CD4-positive, alpha-beta T cell (primary cell): Measurements from ENCODE around the gene ANKRD36B. TPM values are rescaled to one million over a fixed set of nuclear protein-coding genes. Genes with fewer than 3 reads are reported as not detected.
"Not testable (repeated sequence)": the region's sequence is repeated elsewhere in the genome, so short reads cannot be mapped to it uniquely, and the experiment has no call there.

Experiments
- ATAC-seq: fragments of 200-7000 bp; cut with Tn5 transposase; one replicate; pipeline ENCODE4 v1.10.0; 2022; ENCODE audit warnings: mild to moderate bottlenecking; ENCODE audit not compliant: poor library complexity
- CTCF ChIA-PET: fragments of 350-600 bp; sonication (Branson Sonifier 250); formaldehyde crosslinking; loops from one replicate; lab custom pipeline; 2021; ENCODE audit warnings: antibody characterized with exemption, inconsistent platforms; lab: Charles Lee
- POLR2A ChIA-PET: fragments of 350-600 bp; sonication (Branson Sonifier 250); formaldehyde crosslinking; loops from one replicate; lab custom pipeline; 2021; ENCODE audit warnings: antibody characterized with exemption, inconsistent platforms; lab: Charles Lee
- DNase-seq, 14 experiments: peaks; one replicate each; pipeline ENCODE4 v3.0.0-alpha.2; 2013 to 2020; ENCODE audit warnings: mixed read lengths in 2 of 14
- H3K27ac ChIP-seq, 2 donors: one replicate each; pipeline versions ENCODE4 v1.5.1 to v1.7.0; 2013; ENCODE audit warnings: low read length in 2 of 2, low read depth in 1 of 2, mild to moderate bottlenecking in 1 of 2
- H3K27me3 ChIP-seq, 2 experiments: 1 replicate in 1 of 2; 2 replicates in 1 of 2; pipeline versions ENCODE4 v1.6.1 to v1.7.0; 2013; ENCODE audit warnings: low read length in 2 of 2, control low read depth in 1 of 2, mild to moderate bottlenecking in 1 of 2, moderate library complexity in 1 of 2; ENCODE audit not compliant: insufficient read depth in 2 of 2, control insufficient read depth in 1 of 2
- H3K36me3 ChIP-seq: one replicate; pipeline ENCODE4 v1.6.1; 2013; ENCODE audit warnings: low read length, control low read depth; ENCODE audit not compliant: insufficient read depth
- H3K4me1 ChIP-seq: one replicate; pipeline ENCODE4 v1.6.1; 2013; ENCODE audit warnings: low read length, control low read depth; ENCODE audit not compliant: insufficient read depth
- H3K4me3 ChIP-seq: one replicate; pipeline ENCODE4 v1.5.1; 2013; ENCODE audit warnings: mild to moderate bottlenecking, low read length, moderate library complexity
- H3K9me3 ChIP-seq, 2 experiments: 1 replicate in 1 of 2; 2 replicates in 1 of 2; pipeline versions ENCODE4 v1.6.1 to v1.7.0; 2013; ENCODE audit warnings: low read length in 2 of 2, mild to moderate bottlenecking in 2 of 2, control low read depth in 1 of 2, moderate library complexity in 1 of 2; ENCODE audit not compliant: control insufficient read depth in 1 of 2, insufficient read depth in 1 of 2
- H3K27ac Mint-ChIP-seq: one replicate; pipeline ENCODE4 v1.8.0; 2020; ENCODE audit warnings: mixed read lengths
- H3K27me3 Mint-ChIP-seq: one replicate; pipeline ENCODE4 v1.8.0; 2021; ENCODE audit warnings: mixed read lengths
- H3K36me3 Mint-ChIP-seq: one replicate; pipeline ENCODE4 v1.8.0; 2021; ENCODE audit warnings: low read depth, mixed read lengths
- H3K4me1 Mint-ChIP-seq: one replicate; pipeline ENCODE4 v1.8.0; 2021; ENCODE audit warnings: low read depth, mixed read lengths
- H3K4me3 Mint-ChIP-seq: one replicate; pipeline ENCODE4 v1.8.0; 2020; ENCODE audit warnings: mild to moderate bottlenecking, mixed read lengths
- H3K9me3 Mint-ChIP-seq: one replicate; pipeline ENCODE4 v1.8.0; 2020; ENCODE audit warnings: mixed read lengths
- intact Hi-C, 2 experiments: fragments of 100-400 bp; cut with DNase I in 1 of 2; cut with micrococcal nuclease in 1 of 2; formaldehyde crosslinking; loops; one replicate each; pipeline versions ENCODE4 v1.15.1 to v1.9.0; 2023 to 2025; cut with DNase I, micrococcal nuclease
- total RNA-seq, 174 experiments: library from RNA in 2 of 174; stranded (reverse) in 2 of 174; gene quantifications; one replicate each; pipeline ENCODE4 v1.2.3 and lab custom pipeline; 2021 to 2026
- TF ChIP-seq, protein P1 (sequence below): fragments of 200-600 bp; IDR thresholded peaks from one replicate; pipeline ENCODE4 v1.8.0; 2022; ENCODE audit warnings: antibody characterized with exemption, mild to moderate bottlenecking

The ANKRD36B gene
- total RNA-seq, 2 experiments from 2014 or later = 48.5 to 60.0 TPM

DNA sequence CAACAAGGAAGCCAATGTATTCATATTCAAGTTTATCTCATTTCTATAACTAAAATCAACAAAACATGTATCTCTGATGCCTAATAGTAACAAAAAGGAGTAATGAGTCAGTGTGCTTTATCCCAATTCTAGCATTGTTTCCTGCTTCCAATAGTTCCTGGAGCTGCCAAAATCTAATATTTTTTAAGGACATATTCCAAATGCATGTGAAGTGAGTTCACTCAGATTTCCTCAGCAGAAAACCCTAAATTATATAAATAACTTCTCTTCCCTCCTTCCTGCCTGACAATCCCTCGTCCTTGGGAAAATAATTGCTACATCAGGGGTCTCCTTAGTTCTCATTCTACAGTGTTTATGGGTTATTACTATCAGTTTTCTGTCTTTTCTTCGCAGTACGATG, 37.3 kb downstream of the ANKRD36B start:
- H3K4me1 Mint-ChIP-seq, DNase-seq, ATAC-seq, H3K4me3 ChIP-seq, H3K4me1 ChIP-seq, H3K9me3 ChIP-seq, intact Hi-C loops, H3K27me3 ChIP-seq, POLR2A ChIA-PET, H3K27ac Mint-ChIP-seq, H3K9me3 Mint-ChIP-seq, CTCF ChIA-PET, H3K4me3 Mint-ChIP-seq, H3K27ac ChIP-seq, H3K27me3 Mint-ChIP-seq: not testable (repeated sequence)
- H3K36me3 ChIP-seq = peaks cover 59% of the 10 kb centered on the region
- peaks cover 90% of the 10 kb centered on the region for H3K36me3 Mint-ChIP-seq

DNA sequence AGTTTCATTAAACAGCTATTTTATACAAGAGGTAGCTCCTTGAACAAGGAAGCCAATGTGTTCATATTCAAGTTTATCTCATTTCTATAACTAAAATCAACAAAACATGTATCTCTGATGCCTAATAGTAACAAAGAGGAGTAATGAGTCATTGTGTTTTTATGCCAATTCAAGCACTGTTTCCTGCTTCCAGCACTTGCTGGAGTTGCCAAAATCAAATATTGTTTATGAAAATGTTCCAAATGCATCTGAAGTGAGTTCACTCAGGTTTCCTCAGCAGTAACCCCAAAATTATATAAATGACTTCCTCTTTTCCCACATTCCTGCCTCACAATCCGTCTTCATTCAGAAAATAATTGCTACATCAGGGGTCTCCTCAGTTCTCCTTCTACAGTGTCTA, 39.2 kb downstream of the ANKRD36B start:
- H3K4me3 ChIP-seq, CTCF ChIA-PET, H3K27ac ChIP-seq, H3K27ac Mint-ChIP-seq, H3K4me1 Mint-ChIP-seq, DNase-seq, H3K9me3 ChIP-seq, intact Hi-C loops, H3K4me3 Mint-ChIP-seq, POLR2A ChIA-PET, H3K9me3 Mint-ChIP-seq, H3K27me3 Mint-ChIP-seq, ATAC-seq, H3K27me3 ChIP-seq, H3K4me1 ChIP-seq: not testable (repeated sequence)
- peaks cover 97% of the 10 kb centered on the region for H3K36me3 Mint-ChIP-seq
- peaks cover 61% of the 10 kb centered on the region for H3K36me3 ChIP-seq

DNA sequence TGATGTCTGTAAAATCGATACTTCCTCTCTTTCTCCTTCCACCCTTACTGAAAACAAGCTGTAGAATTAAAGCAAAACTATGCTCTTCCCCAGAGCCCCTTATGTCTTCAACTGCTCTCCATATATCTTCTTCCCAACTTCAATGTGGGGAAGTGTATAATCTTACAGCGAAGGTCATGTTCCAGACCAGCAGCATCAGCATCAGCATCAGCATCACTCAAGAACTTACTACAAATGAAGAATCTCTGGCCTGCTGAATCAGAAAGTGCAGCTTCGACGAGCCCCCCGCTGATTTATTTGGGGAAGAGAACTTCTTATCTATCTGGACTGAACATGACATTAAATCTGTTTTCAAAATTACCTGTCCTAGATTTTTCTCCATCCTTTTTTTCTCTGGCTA, 40.6 kb downstream of the ANKRD36B start:
- CTCF ChIA-PET, H3K9me3 Mint-ChIP-seq, H3K4me3 Mint-ChIP-seq, H3K4me1 ChIP-seq, DNase-seq, H3K27ac ChIP-seq, H3K27me3 ChIP-seq, ATAC-seq, H3K27ac Mint-ChIP-seq, H3K4me3 ChIP-seq, H3K4me1 Mint-ChIP-seq, H3K27me3 Mint-ChIP-seq, POLR2A ChIA-PET, H3K9me3 ChIP-seq, intact Hi-C loops: not testable (repeated sequence)
- H3K36me3 ChIP-seq = peaks cover 58% of the 10 kb centered on the region
- H3K36me3 Mint-ChIP-seq = peaks cover 90% of the 10 kb centered on the region

DNA sequence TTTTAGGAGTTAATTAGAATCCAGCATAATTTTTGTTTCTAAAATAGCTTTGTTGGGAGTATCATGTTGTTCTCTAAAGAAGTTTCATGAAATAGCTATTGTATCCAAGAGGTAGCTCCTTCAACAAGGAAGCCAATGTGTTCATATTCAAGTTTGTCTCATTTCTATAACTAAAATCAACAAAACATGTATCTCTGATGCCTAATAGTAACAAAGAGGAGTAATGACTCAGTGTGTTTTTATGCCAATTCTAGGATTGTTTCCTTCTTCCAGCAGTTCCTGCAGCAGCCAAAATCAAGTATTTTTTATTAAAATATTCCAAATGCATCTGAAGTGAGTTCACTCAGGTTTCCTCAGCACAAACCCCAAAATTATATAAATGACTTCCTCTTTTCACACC, 41.1 kb downstream of the ANKRD36B start:
- peaks cover 85% of the 10 kb centered on the region for H3K36me3 Mint-ChIP-seq

DNA sequence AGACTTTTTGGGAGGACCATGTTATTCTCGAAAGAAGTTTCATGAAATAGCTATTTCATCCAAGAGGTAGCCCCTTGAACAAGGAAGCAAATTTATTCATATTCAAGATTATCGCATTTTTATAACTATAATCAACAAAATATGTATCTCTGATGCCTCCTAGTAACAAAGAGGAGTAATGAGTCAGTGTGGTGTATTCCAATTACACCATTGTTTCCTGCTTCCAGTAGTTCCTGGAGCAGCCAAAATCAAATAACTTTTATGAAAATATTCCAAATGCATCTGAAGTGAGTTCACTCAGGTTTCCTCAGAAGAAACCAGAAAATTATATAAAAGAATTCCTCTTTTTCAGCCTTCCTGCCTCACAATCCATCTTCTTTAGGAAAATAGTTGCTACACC, 43.0 kb downstream of the ANKRD36B start:
- Histone ChIP-seq H3K9me3 (no peaks in the 10 kb centered on the region), H3K27me3 (no peaks in the 10 kb centered on the region), H3K4me3 (no peak overlapping the region), H3K4me1 (no peaks in the 10 kb centered on the region), H3K27ac (no peak overlapping the region), H3K36me3 (peaks cover 40% of the 10 kb centered on the region)
- peaks cover 67% of the 10 kb centered on the region for H3K36me3 Mint-ChIP-seq
- ATAC-seq (no peak), DNase-seq (no peak)
- H3K4me1 Mint-ChIP-seq = no peaks in the 10 kb centered on the region
- ChIA-PET POLR2A (no interaction called here), CTCF (no interaction called here)
- no peak overlapping the region for H3K27ac Mint-ChIP-seq
- intact Hi-C loops = no loop called here
- H3K4me3 Mint-ChIP-seq = no peak overlapping the region
- TF ChIP-seq, protein P1, sequence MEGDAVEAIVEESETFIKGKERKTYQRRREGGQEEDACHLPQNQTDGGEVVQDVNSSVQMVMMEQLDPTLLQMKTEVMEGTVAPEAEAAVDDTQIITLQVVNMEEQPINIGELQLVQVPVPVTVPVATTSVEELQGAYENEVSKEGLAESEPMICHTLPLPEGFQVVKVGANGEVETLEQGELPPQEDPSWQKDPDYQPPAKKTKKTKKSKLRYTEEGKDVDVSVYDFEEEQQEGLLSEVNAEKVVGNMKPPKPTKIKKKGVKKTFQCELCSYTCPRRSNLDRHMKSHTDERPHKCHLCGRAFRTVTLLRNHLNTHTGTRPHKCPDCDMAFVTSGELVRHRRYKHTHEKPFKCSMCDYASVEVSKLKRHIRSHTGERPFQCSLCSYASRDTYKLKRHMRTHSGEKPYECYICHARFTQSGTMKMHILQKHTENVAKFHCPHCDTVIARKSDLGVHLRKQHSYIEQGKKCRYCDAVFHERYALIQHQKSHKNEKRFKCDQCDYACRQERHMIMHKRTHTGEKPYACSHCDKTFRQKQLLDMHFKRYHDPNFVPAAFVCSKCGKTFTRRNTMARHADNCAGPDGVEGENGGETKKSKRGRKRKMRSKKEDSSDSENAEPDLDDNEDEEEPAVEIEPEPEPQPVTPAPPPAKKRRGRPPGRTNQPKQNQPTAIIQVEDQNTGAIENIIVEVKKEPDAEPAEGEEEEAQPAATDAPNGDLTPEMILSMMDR = no peak
- no peaks in the 10 kb centered on the region for H3K27me3 Mint-ChIP-seq
- no peaks in the 10 kb centered on the region for H3K9me3 Mint-ChIP-seq

More for the DNA sequence above, 41.1 kb downstream of the ANKRD36B start:
- ATAC-seq, H3K27me3 Mint-ChIP-seq, H3K27me3 ChIP-seq, H3K4me3 Mint-ChIP-seq, intact Hi-C loops, H3K4me1 Mint-ChIP-seq, H3K27ac Mint-ChIP-seq, POLR2A ChIA-PET, DNase-seq, H3K27ac ChIP-seq, H3K9me3 Mint-ChIP-seq, H3K4me3 ChIP-seq, H3K4me1 ChIP-seq, H3K9me3 ChIP-seq, CTCF ChIA-PET: not testable (repeated sequence)
- H3K36me3 ChIP-seq = peaks cover 58% of the 10 kb centered on the region

DNA sequence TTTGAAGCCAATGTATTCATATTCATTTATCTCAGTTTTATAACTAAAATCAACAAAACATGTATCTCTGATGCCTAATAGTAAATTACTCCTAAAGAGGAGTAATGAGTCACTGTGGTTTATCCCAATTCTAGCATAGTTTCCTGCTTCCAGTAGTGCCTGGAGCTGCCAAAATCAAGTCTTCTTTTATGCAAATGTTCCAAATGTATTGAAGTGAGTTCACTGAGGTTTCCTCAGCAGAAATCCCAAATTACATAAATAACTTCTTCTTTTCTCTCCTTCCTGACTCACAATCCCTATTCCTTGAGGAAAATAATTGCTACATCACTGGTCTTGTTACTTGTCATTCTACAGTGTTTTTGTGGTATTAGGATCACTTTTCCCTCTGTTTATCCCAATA, 44.8 kb downstream of the ANKRD36B start:
- POLR2A ChIA-PET = not testable (repeated sequence)

DNA sequence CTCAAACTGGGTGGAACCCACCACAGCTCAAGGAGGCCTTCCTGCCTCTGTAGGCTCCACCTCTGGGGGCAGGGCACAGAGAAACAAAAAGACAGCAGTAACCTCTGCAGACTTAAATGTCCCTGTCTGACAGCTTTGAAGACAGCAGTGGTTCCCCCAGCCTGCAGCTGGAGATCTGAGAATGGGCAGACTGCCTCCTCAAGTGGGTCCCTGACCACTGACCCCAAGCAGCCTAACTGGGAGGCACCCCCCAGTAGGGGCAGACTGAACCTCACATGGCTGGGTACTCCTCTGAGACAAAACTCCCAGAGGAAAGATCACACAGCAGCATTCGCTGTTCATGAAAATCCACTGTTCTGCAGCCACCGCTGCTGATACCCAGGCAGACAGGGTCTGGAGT, 63.8 kb downstream of the ANKRD36B start:
- peaks cover 33% of the 10 kb centered on the region for H3K36me3 Mint-ChIP-seq
- not testable (repeated sequence) for H3K4me3 Mint-ChIP-seq

More for the DNA sequence above, 44.8 kb downstream of the ANKRD36B start:
- ATAC-seq, H3K9me3 ChIP-seq, H3K27me3 Mint-ChIP-seq, H3K4me1 ChIP-seq, H3K4me3 ChIP-seq, H3K27ac ChIP-seq, H3K27ac Mint-ChIP-seq, CTCF ChIA-PET, H3K4me3 Mint-ChIP-seq, H3K4me1 Mint-ChIP-seq, H3K27me3 ChIP-seq, H3K9me3 Mint-ChIP-seq, intact Hi-C loops, DNase-seq: not testable (repeated sequence)
- peaks cover 41% of the 10 kb centered on the region for H3K36me3 ChIP-seq
- peaks cover 55% of the 10 kb centered on the region for H3K36me3 Mint-ChIP-seq

More for the DNA sequence above, 63.8 kb downstream of the ANKRD36B start:
- ATAC-seq, H3K4me1 Mint-ChIP-seq, H3K27ac Mint-ChIP-seq, H3K36me3 ChIP-seq, H3K27ac ChIP-seq, H3K9me3 ChIP-seq, H3K4me1 ChIP-seq, DNase-seq, POLR2A ChIA-PET, H3K27me3 ChIP-seq, CTCF ChIA-PET, H3K9me3 Mint-ChIP-seq, H3K27me3 Mint-ChIP-seq, intact Hi-C loops, H3K4me3 ChIP-seq: not testable (repeated sequence)
